ENCODE results near the gene TMEM108. TPM values are rescaled to one million over a fixed set of nuclear protein-coding genes. Genes with fewer than 3 reads are reported as not detected.

Gene TMEM108
- total RNA-seq, 3 donors from 2014 or later: not detected

GRCh38 chr3:133418361-133418760, 380.2 kb downstream of the TMEM108 start:
- DNase-seq (no peak), ATAC-seq (no peak)
- Mint-ChIP-seq H3K4me1 (ENCODE audit: low read depth) (no peaks in the 10 kb centered on the region), H3K27me3 (ENCODE audit: low read depth) (peaks cover 2% of the 10 kb centered on the region), H3K4me3 (no peak overlapping the region), H3K9me3 (no peaks in the 10 kb centered on the region), H3K36me3 (ENCODE audit: insufficient read depth) (no peaks in the 10 kb centered on the region)

- no peaks in the 10 kb centered on the region for H3K9me3 Mint-ChIP-seq
- H3K27me3 Mint-ChIP-seq (ENCODE audit: low read depth): peaks cover 4% of the 10 kb centered on the region
- ATAC-seq: no peak
- H3K4me3 Mint-ChIP-seq: no peak overlapping the region
- H3K36me3 Mint-ChIP-seq (ENCODE audit: insufficient read depth): no peaks in the 10 kb centered on the region
- H3K4me1 Mint-ChIP-seq (ENCODE audit: low read depth): peaks cover 4% of the 10 kb centered on the region
- no peak for DNase-seq
Observed at GRCh38 chr3:133419151-133419909, 381.1 kb downstream of the TMEM108 start.

- H3K4me1 Mint-ChIP-seq (ENCODE audit: low read depth): peaks cover 8% of the 10 kb centered on the region
- no peaks in the 10 kb centered on the region for H3K36me3 Mint-ChIP-seq (ENCODE audit: insufficient read depth)
- no peaks in the 10 kb centered on the region for H3K9me3 Mint-ChIP-seq
- no peak for ATAC-seq
- no peak overlapping the region for H3K4me3 Mint-ChIP-seq
- no peak for DNase-seq
- peaks cover 4% of the 10 kb centered on the region for H3K27me3 Mint-ChIP-seq (ENCODE audit: low read depth)
Observed at GRCh38 chr3:133424937-133425869, 387.0 kb downstream of the TMEM108 start.

GRCh38 chr3:133425898-133426297, 387.7 kb downstream of the TMEM108 start:
- DNase-seq: no peak
- H3K4me3 Mint-ChIP-seq: no peak overlapping the region
- no peaks in the 10 kb centered on the region for H3K9me3 Mint-ChIP-seq
- no peaks in the 10 kb centered on the region for H3K36me3 Mint-ChIP-seq (ENCODE audit: insufficient read depth)
- ATAC-seq: no peak
- peaks cover 4% of the 10 kb centered on the region for H3K27me3 Mint-ChIP-seq (ENCODE audit: low read depth)
- peaks cover 8% of the 10 kb centered on the region for H3K4me1 Mint-ChIP-seq (ENCODE audit: low read depth)

- Mint-ChIP-seq H3K27me3 (ENCODE audit: low read depth) (peaks cover 3% of the 10 kb centered on the region), H3K9me3 (no peaks in the 10 kb centered on the region), H3K4me1 (ENCODE audit: low read depth) (peaks cover 8% of the 10 kb centered on the region), H3K36me3 (ENCODE audit: insufficient read depth) (no peaks in the 10 kb centered on the region), H3K4me3 (no peak overlapping the region)
- DNase-seq (no peak), ATAC-seq (peak in 1 of 2 donors; percentile 24)
Observed at GRCh38 chr3:133426721-133427120, 388.5 kb downstream of the TMEM108 start.

GRCh38 chr3:133428552-133428951, 390.4 kb downstream of the TMEM108 start:
- DNase-seq (no peak), ATAC-seq (no peak)
- Mint-ChIP-seq H3K9me3 (no peaks in the 10 kb centered on the region), H3K4me3 (no peak overlapping the region), H3K4me1 (ENCODE audit: low read depth) (peaks cover 8% of the 10 kb centered on the region), H3K27me3 (ENCODE audit: low read depth) (peaks cover 2% of the 10 kb centered on the region), H3K36me3 (ENCODE audit: insufficient read depth) (no peaks in the 10 kb centered on the region)

- no peaks in the 10 kb centered on the region for H3K36me3 Mint-ChIP-seq (ENCODE audit: insufficient read depth)
- no peak for ATAC-seq
- no peak overlapping the region for H3K4me3 Mint-ChIP-seq
- peaks cover 4% of the 10 kb centered on the region for H3K4me1 Mint-ChIP-seq (ENCODE audit: low read depth)
- H3K9me3 Mint-ChIP-seq: no peaks in the 10 kb centered on the region
- no peaks in the 10 kb centered on the region for H3K27me3 Mint-ChIP-seq (ENCODE audit: low read depth)
- DNase-seq: no peak
Observed at GRCh38 chr3:133429063-133429462, 390.9 kb downstream of the TMEM108 start.

- H3K4me3 Mint-ChIP-seq: no peak overlapping the region
- H3K9me3 Mint-ChIP-seq: peaks cover 8% of the 10 kb centered on the region
- DNase-seq (no peak), ATAC-seq (no peak)
- peaks cover 29% of the 10 kb centered on the region for H3K4me1 Mint-ChIP-seq (ENCODE audit: low read depth)
- H3K27me3 Mint-ChIP-seq (ENCODE audit: low read depth): no peaks in the 10 kb centered on the region
- peaks cover 9% of the 10 kb centered on the region for H3K36me3 Mint-ChIP-seq (ENCODE audit: insufficient read depth)
Observed at GRCh38 chr3:133439563-133439962, 401.4 kb downstream of the TMEM108 start.

- Mint-ChIP-seq H3K36me3 (ENCODE audit: insufficient read depth) (peaks cover 9% of the 10 kb centered on the region), H3K4me3 (no peak overlapping the region), H3K4me1 (ENCODE audit: low read depth) (peaks cover 29% of the 10 kb centered on the region), H3K9me3 (peaks cover 8% of the 10 kb centered on the region), H3K27me3 (ENCODE audit: low read depth) (no peaks in the 10 kb centered on the region)
- DNase-seq: no peak
- no peak for ATAC-seq
Observed at GRCh38 chr3:133440652-133441051, 402.5 kb downstream of the TMEM108 start.

GRCh38 chr3:133441867-133442270, 403.7 kb downstream of the TMEM108 start:
- Mint-ChIP-seq H3K27me3 (ENCODE audit: low read depth) (no peaks in the 10 kb centered on the region), H3K4me3 (peak overlapping the region; percentile 75), H3K36me3 (ENCODE audit: insufficient read depth) (peaks cover 9% of the 10 kb centered on the region), H3K4me1 (ENCODE audit: low read depth) (peaks cover 29% of the 10 kb centered on the region), H3K9me3 (peaks cover 8% of the 10 kb centered on the region)
- ATAC-seq (peak; percentile 75 to 79), DNase-seq (no peak)

GRCh38 chr3:133442518-133442917, 404.3 kb downstream of the TMEM108 start:
- Mint-ChIP-seq H3K27me3 (ENCODE audit: low read depth) (no peaks in the 10 kb centered on the region), H3K36me3 (ENCODE audit: insufficient read depth) (peaks cover 9% of the 10 kb centered on the region), H3K4me1 (ENCODE audit: low read depth) (peaks cover 29% of the 10 kb centered on the region), H3K4me3 (peak overlapping the region; percentile 75), H3K9me3 (peaks cover 8% of the 10 kb centered on the region)
- DNase-seq: no peak
- ATAC-seq: peak; percentile 35 to 38

- Mint-ChIP-seq H3K27me3 (ENCODE audit: low read depth) (no peaks in the 10 kb centered on the region), H3K9me3 (peaks cover 8% of the 10 kb centered on the region), H3K4me1 (ENCODE audit: low read depth) (peaks cover 40% of the 10 kb centered on the region), H3K4me3 (no peak overlapping the region), H3K36me3 (ENCODE audit: insufficient read depth) (peaks cover 9% of the 10 kb centered on the region)
- ATAC-seq: no peak
- no peak for DNase-seq
Observed at GRCh38 chr3:133443649-133444422, 405.6 kb downstream of the TMEM108 start.

- H3K27me3 Mint-ChIP-seq (ENCODE audit: low read depth): no peaks in the 10 kb centered on the region
- peaks cover 7% of the 10 kb centered on the region for H3K36me3 Mint-ChIP-seq (ENCODE audit: insufficient read depth)
- H3K4me1 Mint-ChIP-seq (ENCODE audit: low read depth): peaks cover 45% of the 10 kb centered on the region
- no peak overlapping the region for H3K4me3 Mint-ChIP-seq
- ATAC-seq (no peak), DNase-seq (no peak)
- H3K9me3 Mint-ChIP-seq: peaks cover 5% of the 10 kb centered on the region
Observed at GRCh38 chr3:133444423-133444774, 406.2 kb downstream of the TMEM108 start.

GRCh38 chr3:133445108-133445507, 406.9 kb downstream of the TMEM108 start:
- H3K4me1 Mint-ChIP-seq (ENCODE audit: low read depth): peaks cover 48% of the 10 kb centered on the region
- H3K27me3 Mint-ChIP-seq (ENCODE audit: low read depth): no peaks in the 10 kb centered on the region
- H3K4me3 Mint-ChIP-seq: no peak overlapping the region
- peaks cover 2% of the 10 kb centered on the region for H3K36me3 Mint-ChIP-seq (ENCODE audit: insufficient read depth)
- H3K9me3 Mint-ChIP-seq: no peaks in the 10 kb centered on the region
- ATAC-seq (no peak), DNase-seq (no peak)
